SK-N-SH treated with all-trans-retinoic acid at 6 μM for 48 hours (cell line): Measurements from ENCODE around the gene MYB.

Experiments used
- ATAC-seq: fragments of 200-7000 bp; cut with Tn5 transposase; 3 replicates; pipeline ENCODE4 v1.9.1; 2020; ENCODE audit warnings: mild to moderate bottlenecking, moderate library complexity
- CREB5 ChIP-seq: fragments of 250-450 bp; sonication (Bioruptor Pico); IDR thresholded peaks from 2 replicates; pipeline ENCODE4 v1.5.1; 2020; ENCODE audit warnings: low read depth, mild to moderate bottlenecking, moderate library complexity
- CSRNP3 ChIP-seq: fragments of 250-450 bp; sonication (Bioruptor Pico); IDR thresholded peaks from 2 replicates; pipeline ENCODE4 v1.5.1; 2021; ENCODE audit warnings: mild to moderate bottlenecking, moderate library complexity
- ESRRG ChIP-seq: fragments of 250-450 bp; sonication (Bioruptor Pico); IDR thresholded peaks from 2 replicates; pipeline ENCODE4 v1.6.1; 2021; ENCODE audit warnings: mild to moderate bottlenecking
- GLIS3 ChIP-seq: fragments of 250-450 bp; sonication (Bioruptor Pico); IDR thresholded peaks from 2 replicates; pipeline ENCODE4 v1.5.0; 2020; ENCODE audit warnings: mild to moderate bottlenecking, moderate library complexity
- ISL1 ChIP-seq: fragments of 250-450 bp; sonication (Bioruptor Pico); IDR thresholded peaks from 2 replicates; pipeline ENCODE4 v2.1.2; 2022; ENCODE audit warnings: mild to moderate bottlenecking, moderate library complexity
- OSR1 ChIP-seq: fragments of 250-450 bp; sonication (Bioruptor Pico); IDR thresholded peaks from 2 replicates; pipeline ENCODE4 v1.8.0; 2022; ENCODE audit warnings: moderate library complexity, mild to moderate bottlenecking, inconsistent platforms
- PATZ1 ChIP-seq: fragments of 250-450 bp; sonication (Bioruptor Pico); IDR thresholded peaks from 2 replicates; pipeline ENCODE4 v1.8.0; 2020; ENCODE audit warnings: mild to moderate bottlenecking, moderate library complexity, borderline replicate concordance
- POU6F1 ChIP-seq: fragments of 250-450 bp; sonication (Bioruptor Pico); IDR thresholded peaks from 2 replicates; pipeline ENCODE4 v1.8.0; 2021; ENCODE audit warnings: low read depth, mild to moderate bottlenecking, moderate library complexity, borderline replicate concordance
- PPARA ChIP-seq: fragments of 250-450 bp; sonication (Bioruptor Pico); IDR thresholded peaks from 2 replicates; pipeline ENCODE4 v1.5.0; 2020; ENCODE audit warnings: mild to moderate bottlenecking, borderline replicate concordance
- TCF4 ChIP-seq: fragments of 250-450 bp; sonication (Bioruptor Pico); IDR thresholded peaks from 2 replicates; pipeline ENCODE4 v1.8.0; 2021; ENCODE audit warnings: mild to moderate bottlenecking, moderate library complexity, borderline replicate concordance
- TOX ChIP-seq: fragments of 250-450 bp; sonication (Bioruptor Pico); IDR thresholded peaks from 2 replicates; pipeline ENCODE4 v1.8.0; 2021; ENCODE audit warnings: mild to moderate bottlenecking, moderate library complexity, borderline replicate concordance
- TSHZ2 ChIP-seq: fragments of 250-450 bp; sonication (Bioruptor Pico); IDR thresholded peaks from 2 replicates; pipeline ENCODE4 v1.5.0; 2020; ENCODE audit warnings: mild to moderate bottlenecking, moderate library complexity
- ZC3H10 ChIP-seq: fragments of 250-450 bp; sonication (Bioruptor Pico); IDR thresholded peaks from 2 replicates; pipeline ENCODE4 v1.5.1; 2021; ENCODE audit warnings: mild to moderate bottlenecking, moderate library complexity
- ZFP3 ChIP-seq: fragments of 250-450 bp; sonication (Bioruptor Pico); IDR thresholded peaks from 2 replicates; pipeline ENCODE4 v1.5.0; 2020; ENCODE audit warnings: mild to moderate bottlenecking, moderate library complexity
- ZNF565 ChIP-seq: fragments of 450-650 bp; formaldehyde crosslinking; conservative IDR thresholded peaks from 2 replicates; pipeline ENCODE4 v1.5.0; 2020; ENCODE audit warnings: low read depth, mild to moderate bottlenecking, moderate library complexity
- ZNF70 ChIP-seq: fragments of 450-650 bp; formaldehyde crosslinking; IDR thresholded peaks from 2 replicates; pipeline ENCODE4 v1.5.0; 2020; ENCODE audit warnings: mild to moderate bottlenecking, moderate library complexity

MYB gene

GRCh38 chr6:135179920-135180541, 1.1 kb upstream of the MYB start:
- ATAC-seq: no peak

GRCh38 chr6:135181333-135182070, 394 bp downstream of the MYB start:
- peak; percentile 39 for ATAC-seq
- TF ChIP-seq TSHZ2 (no peak), GLIS3 (no peak), ZNF70 (no peak), PPARA (no peak), CREB5 (CRISPR knock-in tag) (no peak), ISL1 (no peak), CSRNP3 (no peak), ZNF565 (CRISPR knock-in tag) (no peak), TCF4 (CRISPR knock-in tag) (no peak), ZC3H10 (CRISPR knock-in tag) (no peak), PATZ1 (CRISPR knock-in tag) (no peak), OSR1 (CRISPR knock-in tag) (no peak)

More at GRCh38 chr6:135179920-135180541, 1.1 kb upstream of the MYB start:
- TF ChIP-seq ZFP3 (CRISPR knock-in tag): no peak
- no peak for TF ChIP-seq PATZ1 (CRISPR knock-in tag)
- TF ChIP-seq CSRNP3: no peak
- no peak for TF ChIP-seq TOX
- no peak for TF ChIP-seq POU6F1 (CRISPR knock-in tag)
- TF ChIP-seq ESRRG (CRISPR knock-in tag): no peak
